Fibroblast of peridontal ligament (primary cell): Measurements from ENCODE around the gene PTPRD.
A peak's percentile ranks its signal among the peaks of the same experiment; 100 is the strongest.

Experiments used
- DNase-seq: peaks from one replicate; pipeline ENCODE4 v3.0.0-alpha.2; 2010; ENCODE audit errors: extremely low read depth

PTPRD gene

DNA sequence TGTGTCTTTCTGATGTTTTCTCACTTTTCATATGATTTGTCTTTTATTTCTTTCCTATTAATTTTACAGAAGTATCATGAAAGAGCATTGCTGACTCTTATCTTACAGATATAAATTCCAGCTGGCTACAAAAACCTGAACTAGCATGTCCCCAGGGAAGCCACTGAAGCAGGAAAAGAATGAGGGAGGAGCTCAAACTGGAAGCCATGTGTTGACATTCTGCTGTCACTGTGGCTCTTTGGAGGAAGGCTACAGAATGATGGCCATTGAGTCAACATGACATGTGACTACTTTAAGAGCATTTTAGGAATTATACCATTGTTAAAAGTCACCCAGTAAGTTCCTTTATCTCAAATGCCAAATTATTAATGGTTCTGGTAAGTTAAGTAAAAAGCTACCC is 2174.9 kb downstream of the PTPRD start:
- DNase-seq, result peak; percentile 25

- DNase-seq, result no peak
These were observed 2175.5 kb downstream of the PTPRD start for GRCh38 chr9:8437259-8437658.

GRCh38 chr9:8436786-8437185 is 2176.0 kb downstream of the PTPRD start:
- DNase-seq, result no peak

- DNase-seq, result no peak
These were observed 2178.2 kb downstream of the PTPRD start for GRCh38 chr9:8434621-8435020.

- DNase-seq, result no peak
These were observed 2180.6 kb downstream of the PTPRD start for GRCh38 chr9:8432224-8432623.

- no peak for DNase-seq
These were observed 2181.3 kb downstream of the PTPRD start for GRCh38 chr9:8431505-8431904.

DNA sequence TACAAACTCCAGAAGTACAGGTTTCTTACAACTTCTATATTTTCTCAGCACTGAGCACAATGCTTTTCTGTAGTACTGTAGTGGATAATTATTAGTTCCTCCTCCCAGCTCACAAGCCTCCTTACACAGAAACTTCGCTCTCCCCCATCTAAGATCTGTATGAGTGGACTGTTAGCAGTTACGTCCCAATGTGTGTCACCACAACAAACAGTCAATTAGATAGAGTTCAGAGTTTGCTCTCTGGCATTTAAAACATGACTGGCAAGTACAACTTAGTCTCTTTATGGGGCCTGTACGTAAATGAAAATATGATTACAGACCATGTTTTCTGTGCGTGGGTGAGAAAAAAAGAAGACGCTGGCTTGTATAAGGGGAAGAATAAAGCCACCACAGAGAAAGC is 2181.9 kb downstream of the PTPRD start:
- no peak for DNase-seq

GRCh38 chr9:8429768-8430167 is 2183.0 kb downstream of the PTPRD start:
- DNase-seq, result no peak

GRCh38 chr9:8429157-8429556 is 2183.6 kb downstream of the PTPRD start:
- DNase-seq, result no peak

- DNase-seq, result no peak
These were observed 2184.4 kb downstream of the PTPRD start for GRCh38 chr9:8428389-8428788.

DNA sequence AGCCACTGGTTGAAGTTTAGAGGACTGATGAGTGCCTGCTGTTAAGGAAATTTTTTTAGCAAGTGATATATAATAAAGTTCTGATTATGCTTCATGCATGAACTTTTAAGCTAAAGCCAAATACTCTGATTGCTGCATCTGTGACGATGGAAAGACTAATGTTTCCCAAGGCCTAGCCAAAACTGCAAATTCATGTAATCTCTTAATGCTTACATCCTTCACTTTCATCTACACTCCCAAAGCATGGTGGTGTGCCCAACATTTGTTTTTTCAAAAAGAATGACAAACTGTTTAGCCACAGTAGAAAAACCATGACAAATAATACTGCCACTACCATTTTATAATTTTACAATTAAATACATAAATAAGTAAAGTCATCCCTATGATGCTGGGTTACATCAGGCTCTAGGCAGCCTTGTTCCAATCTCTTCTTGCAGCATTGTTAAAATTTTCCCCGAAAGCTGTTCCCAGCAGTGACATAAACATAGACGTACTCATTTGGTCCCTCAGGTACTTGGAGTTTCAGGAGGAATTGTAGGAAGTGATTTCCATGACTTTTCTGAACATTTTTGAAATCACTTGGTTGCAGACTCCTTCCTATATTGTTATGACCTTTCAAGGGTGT is 2187.9 kb downstream of the PTPRD start:
- DNase-seq, result peak; percentile 13

DNA sequence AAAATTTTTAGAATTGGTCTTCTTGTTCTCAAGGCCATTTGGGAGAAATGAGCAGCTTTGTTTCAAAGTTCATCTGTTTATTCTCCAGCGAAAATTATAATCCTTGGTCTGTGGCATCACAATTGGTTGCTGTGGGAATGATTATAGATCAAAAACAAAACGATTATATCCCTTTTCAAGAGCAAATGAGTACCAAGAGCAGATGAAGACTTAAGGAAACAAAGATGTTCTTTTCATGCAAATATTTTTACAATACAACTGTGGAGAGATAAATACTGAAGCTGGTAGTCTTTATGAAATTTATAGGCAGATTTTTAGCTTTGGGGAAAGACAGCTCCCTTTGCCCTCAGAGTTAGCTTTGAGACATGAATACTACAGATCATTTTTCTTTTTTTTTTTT is 2192.4 kb downstream of the PTPRD start:
- no peak for DNase-seq

DNA sequence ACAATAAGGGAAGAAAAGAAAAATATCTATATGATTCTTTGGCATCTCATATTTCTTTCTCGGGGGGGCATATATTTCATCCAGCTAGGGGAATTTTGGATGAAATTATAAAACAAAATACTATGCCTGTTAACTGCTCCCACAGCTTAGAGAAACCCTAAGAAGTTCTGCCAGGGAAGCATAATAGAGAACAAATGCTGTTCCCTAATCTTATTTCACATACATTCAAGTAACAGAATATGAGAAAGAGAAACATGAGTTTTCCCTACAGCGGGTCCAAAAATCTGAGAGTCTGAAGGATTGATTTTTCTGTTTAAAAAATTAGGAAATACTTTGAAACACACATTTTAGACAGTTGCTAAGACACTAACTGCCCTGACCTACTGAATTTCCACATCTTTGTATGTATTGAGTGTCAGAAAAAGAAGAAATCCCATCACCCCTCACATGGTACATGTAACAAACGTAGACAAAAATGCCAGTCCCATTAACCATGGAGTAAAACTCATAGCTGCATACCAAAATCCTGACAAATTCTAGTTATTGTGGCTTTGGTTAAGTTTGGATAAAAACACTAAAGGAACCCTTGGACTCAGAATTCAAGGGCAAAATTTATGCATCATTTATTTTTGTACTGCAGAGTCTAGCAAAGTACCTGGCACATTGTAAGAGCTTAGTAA is 2193.1 kb downstream of the PTPRD start:
- DNase-seq, result peak; percentile 89

- no peak for DNase-seq
These were observed 2195.5 kb downstream of the PTPRD start for GRCh38 chr9:8417341-8417740.

DNA sequence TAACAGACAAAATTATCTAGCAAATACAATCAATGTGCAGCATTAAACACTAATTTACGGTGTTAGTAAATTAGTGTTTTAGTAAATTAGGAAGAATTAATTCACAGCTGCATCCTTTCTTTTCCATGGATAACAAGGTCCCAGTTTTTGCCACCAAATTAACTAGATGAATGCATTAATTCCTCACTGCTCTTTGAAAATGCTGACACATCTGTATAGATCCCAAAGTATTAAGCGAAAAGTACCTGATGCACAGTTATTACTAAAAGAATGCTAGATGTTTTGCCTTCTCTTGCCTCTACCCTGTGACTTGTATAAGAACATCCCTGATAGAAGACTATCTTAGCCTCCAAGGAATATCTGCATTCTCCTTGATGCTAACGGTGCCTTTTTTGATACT is 2200.5 kb downstream of the PTPRD start:
- DNase-seq, result no peak

- no peak for DNase-seq
These were observed 2204.1 kb downstream of the PTPRD start for GRCh38 chr9:8408575-8409190.

DNA sequence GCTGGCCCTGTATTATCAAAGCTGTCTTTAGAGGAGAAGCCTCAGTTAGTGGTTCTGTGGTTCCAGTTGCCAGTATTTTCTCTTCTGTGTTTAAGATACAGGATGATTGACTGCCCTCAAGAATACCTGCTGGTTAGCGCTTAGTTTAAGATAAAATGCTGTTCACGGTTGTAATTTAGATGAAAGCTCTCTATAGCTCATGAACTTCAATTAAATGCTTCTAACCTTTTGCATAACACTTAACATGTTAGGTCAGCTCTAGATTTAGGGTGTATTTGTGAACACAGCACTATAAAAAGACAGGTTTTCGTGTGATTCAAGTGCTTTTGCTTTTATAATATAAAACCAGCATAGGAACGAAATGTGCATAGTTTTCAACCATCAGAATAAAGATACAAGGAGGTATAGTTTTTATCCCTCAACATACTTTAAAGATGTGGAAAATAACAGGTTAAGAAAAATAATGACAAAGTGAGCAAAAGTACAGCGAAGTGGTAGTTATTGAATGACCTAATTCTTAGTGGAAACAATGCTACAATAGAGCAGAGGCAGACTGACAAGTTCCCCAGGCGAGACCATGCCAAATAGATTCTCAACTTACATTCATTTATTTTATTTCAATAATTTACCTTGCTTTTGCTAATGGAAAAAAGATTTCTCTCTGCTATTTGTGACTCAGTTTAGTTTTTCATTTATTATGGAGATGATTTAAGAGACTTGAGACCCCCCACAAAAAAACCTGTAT is 2210.7 kb downstream of the PTPRD start:
- DNase-seq, result no peak

- DNase-seq, result no peak
These were observed 2212.4 kb downstream of the PTPRD start for GRCh38 chr9:8400378-8400777.

DNA sequence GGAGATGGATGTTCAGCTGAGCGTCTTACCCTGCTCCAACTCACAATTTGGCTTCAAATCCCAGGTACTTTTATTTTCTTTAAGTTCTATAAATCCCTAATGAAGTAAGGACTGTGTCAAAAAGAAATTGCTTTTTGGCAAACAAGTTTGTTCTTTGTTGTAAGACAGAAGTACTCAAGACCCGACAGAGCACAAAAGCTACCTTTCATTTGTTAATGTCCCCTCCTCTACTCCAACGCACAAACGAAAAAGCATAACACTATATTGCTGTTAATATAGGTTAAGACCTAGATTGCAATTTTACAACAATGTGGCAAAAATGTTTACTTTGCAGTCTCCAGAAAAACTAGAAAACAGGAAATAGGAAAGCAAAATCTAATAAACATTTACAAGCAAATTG is 2217.8 kb downstream of the PTPRD start:
- DNase-seq, result no peak

- no peak for DNase-seq
These were observed 2218.5 kb downstream of the PTPRD start for GRCh38 chr9:8394341-8394740.

GRCh38 chr9:8392866-8393265 is 2219.9 kb downstream of the PTPRD start:
- DNase-seq, result peak; percentile 53

- DNase-seq, result peak; percentile 45
These were observed 2221.2 kb downstream of the PTPRD start for GRCh38 chr9:8391566-8391965.

DNA sequence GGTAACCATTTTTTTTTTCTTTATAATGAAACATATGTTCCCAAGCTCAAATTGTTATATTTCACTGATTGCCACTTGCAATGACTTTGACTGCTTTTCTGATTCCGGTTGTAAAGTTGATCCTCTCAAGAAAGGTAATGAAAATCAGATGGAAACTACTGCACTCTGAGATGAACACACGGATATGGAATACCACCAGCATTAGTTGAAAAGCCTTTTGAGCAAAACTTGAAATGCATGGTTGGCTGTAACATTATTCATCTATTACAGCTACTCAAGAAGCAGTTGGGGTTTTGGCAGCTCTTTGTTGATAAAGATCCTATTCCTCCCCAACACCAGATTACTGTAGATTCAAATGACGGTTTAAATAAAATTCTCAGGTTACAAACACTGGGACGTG is 2221.7 kb downstream of the PTPRD start:
- DNase-seq, result peak; percentile 64
